GM12891 (cell line): Measurements from ENCODE around the gene TMC6.
A peak's percentile ranks its signal among the peaks of the same experiment; 100 is the strongest.

Experiments used
- PAX5 ChIP-seq: IDR thresholded peaks from 2 replicates; pipeline ENCODE4 v1.6.1; 2011; ENCODE audit warnings: low read length, moderate library complexity, mild to moderate bottlenecking; ENCODE audit not compliant: insufficient read depth, severe bottlenecking
- POLR2A ChIP-seq: IDR thresholded peaks from 2 replicates; pipeline ENCODE4 v1.6.1; 2011; ENCODE audit warnings: low read depth, low read length, control low read depth
- POLR2AphosphoS5 ChIP-seq: IDR thresholded peaks from 2 replicates; pipeline ENCODE4 v1.6.1; 2011; ENCODE audit warnings: low read depth, low read length, control low read depth
- POU2F2 ChIP-seq: IDR thresholded peaks from 2 replicates; pipeline ENCODE4 v1.6.1; 2011; ENCODE audit warnings: low read depth, mild to moderate bottlenecking, control low read depth, low read length, moderate library complexity
- SPI1 ChIP-seq: IDR thresholded peaks from 2 replicates; pipeline ENCODE4 v1.6.1; 2011; ENCODE audit warnings: low read depth, low read length, control low read depth
- TAF1 ChIP-seq: IDR thresholded peaks from 2 replicates; pipeline ENCODE4 v1.6.1; 2011; ENCODE audit warnings: low read depth, low read length, control low read depth

GRCh38 chr17:78132084-78132676 lies 3.6 kb upstream of the TMC6 start:
- no peak; the same call in 1 of the 2 replicates for TF ChIP-seq POLR2AphosphoS5
- peak; percentile 64 for TF ChIP-seq POLR2A
- TF ChIP-seq PAX5: no peak
- TF ChIP-seq TAF1: no peak; the same call in 1 of the 2 replicates
- TF ChIP-seq SPI1: 0 out of 2 replicates have a peak, but pooled peaks have one; percentile 29
- 0 out of 2 replicates have a peak, but pooled peaks have one; percentile 13 for TF ChIP-seq POU2F2
